HEK293 (cell line): ENCODE results near the gene C1orf21.

Experiments used
- CTCF ChIA-PET: fragments of 350-600 bp; formaldehyde crosslinking; extraction: SDS; loops from one replicate; lab custom pipeline; 2021; ENCODE audit warnings: antibody characterized with exemption; lab: Yijun Ruan, JAX
- POLR2A ChIA-PET: fragments of 300-600 bp; formaldehyde crosslinking; extraction: SDS; loops from one replicate; lab custom pipeline; 2020; ENCODE audit warnings: antibody characterized with exemption, inconsistent platforms; lab: Yijun Ruan, JAX
- H3K27ac ChIP-seq: fragments of 200-500 bp; sonication (Bioruptor generic); 2 replicates; pipeline ENCODE4 v1.5.1; 2014; ENCODE audit warnings: low read depth, low read length, control low read depth, inconsistent platforms; ENCODE audit errors: extremely low read depth
- H3K36me3 ChIP-seq, 2 experiments: fragments of 200-500 bp in 1 of 2; sonication (Bioruptor generic) in 1 of 2; 1 replicate in 1 of 2; 2 replicates in 1 of 2; pipeline ENCODE4 v1.5.1; 2014 to 2017; ENCODE audit warnings: inconsistent platforms in 2 of 2, low read length in 2 of 2; ENCODE audit not compliant: control insufficient read depth in 2 of 2, insufficient read depth in 1 of 2
- H3K4me1 ChIP-seq: fragments of 200-500 bp; sonication (Bioruptor generic); 2 replicates; pipeline ENCODE4 v1.5.1; 2014; ENCODE audit warnings: mild to moderate bottlenecking, low read length, inconsistent platforms; ENCODE audit not compliant: control insufficient read depth, insufficient read depth
- H3K4me3 ChIP-seq: 2 replicates; pipeline ENCODE4 v1.5.1; 2011; ENCODE audit warnings: low read depth, mild to moderate bottlenecking, control low read depth, low read length, moderate library complexity
- H3K9me3 ChIP-seq: fragments of 200-500 bp; sonication (Bioruptor generic); 2 replicates; pipeline ENCODE4 v1.5.1; 2014; ENCODE audit warnings: low read depth, low read length, inconsistent platforms; ENCODE audit not compliant: control insufficient read depth, insufficient read depth
- AEBP2 ChIP-seq: fragments of 450-650 bp; formaldehyde crosslinking; IDR thresholded peaks from 2 replicates; pipeline ENCODE4 v1.5.1; 2016; ENCODE audit warnings: missing biosample characterization, missing genetic modification characterization, borderline replicate concordance
- EGR2 ChIP-seq: fragments of 450-650 bp; formaldehyde crosslinking; IDR thresholded peaks from 2 replicates; pipeline ENCODE4 v1.5.1; 2016; ENCODE audit warnings: low read depth, missing biosample characterization, missing genetic modification characterization
- HOXA7 ChIP-seq: sonication (generic); formaldehyde crosslinking; IDR thresholded peaks from 2 replicates; pipeline ENCODE4 v1.8.1; 2022; ENCODE audit warnings: missing genetic modification reagents, borderline replicate concordance
- MZF1 ChIP-seq: fragments of 450-650 bp; formaldehyde crosslinking; IDR thresholded peaks from 2 replicates; pipeline ENCODE4 v1.5.1; 2017; ENCODE audit warnings: missing biosample characterization, missing genetic modification characterization, borderline replicate concordance
- PRDM10 ChIP-seq: fragments of 450-650 bp; formaldehyde crosslinking; IDR thresholded peaks from 2 replicates; pipeline ENCODE4 v1.5.1; 2016; ENCODE audit warnings: missing biosample characterization, missing genetic modification characterization
- SETDB1 ChIP-seq: IDR thresholded peaks from one replicate; pipeline ENCODE4 v1.6.1; 2017; ENCODE audit warnings: mild to moderate bottlenecking, low read length, moderate library complexity, mixed read lengths; ENCODE audit not compliant: insufficient read length
- WT1 ChIP-seq: fragments of 450-650 bp; formaldehyde crosslinking; IDR thresholded peaks from 2 replicates; pipeline ENCODE4 v1.5.1; 2016; ENCODE audit warnings: missing biosample characterization, missing genetic modification characterization
- ZBTB21 ChIP-seq: fragments of 450-650 bp; formaldehyde crosslinking; IDR thresholded peaks from 2 replicates; pipeline ENCODE4 v1.5.1; 2017; ENCODE audit warnings: missing biosample characterization, missing genetic modification characterization
- ZFP41 ChIP-seq: fragments of 450-650 bp; formaldehyde crosslinking; IDR thresholded peaks from 2 replicates; pipeline ENCODE4 v1.5.1; 2016; ENCODE audit warnings: missing biosample characterization, missing genetic modification characterization, borderline replicate concordance
- ZIC2 ChIP-seq: fragments of 450-650 bp; formaldehyde crosslinking; IDR thresholded peaks from 2 replicates; pipeline ENCODE4 v1.5.1; 2016; ENCODE audit warnings: missing biosample characterization, missing genetic modification characterization
- ZNF138 ChIP-seq: fragments of 450-650 bp; formaldehyde crosslinking; IDR thresholded peaks from 2 replicates; pipeline ENCODE4 v1.5.1; 2016; ENCODE audit warnings: missing biosample characterization, missing genetic modification characterization, borderline replicate concordance
- ZNF311 ChIP-seq: fragments of 450-650 bp; formaldehyde crosslinking; IDR thresholded peaks from 2 replicates; pipeline ENCODE4 v1.5.1; 2017; ENCODE audit warnings: missing biosample characterization, missing genetic modification characterization, borderline replicate concordance
- ZNF510 ChIP-seq: fragments of 450-650 bp; formaldehyde crosslinking; IDR thresholded peaks from 2 replicates; pipeline ENCODE4 v1.5.1; 2018; ENCODE audit warnings: mild to moderate bottlenecking, missing genetic modification characterization, missing biosample characterization; ENCODE audit not compliant: insufficient replicate concordance
- ZNF561 ChIP-seq: fragments of 450-650 bp; IDR thresholded peaks from 2 replicates; pipeline ENCODE4 v1.5.1; 2018; ENCODE audit warnings: missing biosample characterization, missing genetic modification characterization, borderline replicate concordance
- ZNF660 ChIP-seq: fragments of 450-650 bp; IDR thresholded peaks from 2 replicates; pipeline ENCODE4 v1.5.1; 2018; ENCODE audit warnings: missing biosample characterization, mild to moderate bottlenecking, missing genetic modification characterization
- ZNF677 ChIP-seq: fragments of 450-650 bp; IDR thresholded peaks from 2 replicates; pipeline ENCODE4 v1.5.0; 2018; ENCODE audit warnings: missing biosample characterization, mild to moderate bottlenecking, missing genetic modification characterization, moderate library complexity
- TF ChIP-seq, protein P1 (sequence below): fragments of 450-650 bp; formaldehyde crosslinking; IDR thresholded peaks from 2 replicates; pipeline ENCODE4 v1.5.1; 2016; ENCODE audit warnings: missing biosample characterization, missing genetic modification characterization
- TF ChIP-seq, protein P2 (sequence below): fragments of 450-650 bp; formaldehyde crosslinking; IDR thresholded peaks from 2 replicates; pipeline ENCODE4 v1.5.1; 2017; ENCODE audit warnings: missing biosample characterization, missing genetic modification characterization
- TF ChIP-seq, protein P3 (sequence below): fragments of 450-650 bp; formaldehyde crosslinking; IDR thresholded peaks from 2 replicates; pipeline ENCODE4 v1.5.1; 2016; ENCODE audit warnings: missing biosample characterization, missing genetic modification characterization

Gene C1orf21

DNA sequence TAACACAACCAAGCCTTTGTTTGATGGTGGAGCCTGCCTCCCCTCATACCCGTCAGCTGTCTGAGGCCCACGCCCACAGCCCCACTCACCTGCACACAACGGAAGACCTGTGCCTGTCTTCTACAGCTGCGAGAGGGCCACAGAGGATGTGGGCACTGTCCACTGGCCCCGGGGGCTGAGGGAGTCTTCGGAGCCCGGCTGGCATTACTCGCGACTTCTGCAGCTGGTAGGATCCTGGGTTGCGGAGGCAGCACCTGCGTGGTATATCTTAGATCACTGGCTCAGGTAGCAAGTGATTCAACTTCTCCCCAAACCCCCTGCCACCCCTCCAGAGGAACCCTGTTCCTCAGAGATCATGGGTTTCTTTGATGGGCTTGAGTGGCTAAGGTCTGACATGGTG is 257.9 kb downstream of the C1orf21 start:
- Histone ChIP-seq H3K4me1 (no peaks in the 10 kb centered on the region), H3K36me3 (no peaks in the 10 kb centered on the region), H3K9me3 (no peaks in the 10 kb centered on the region), H3K27ac (no peak overlapping the region), H3K4me3 (no peak overlapping the region)
- TF ChIP-seq PRDM10 (no peak), ZNF510 (tag by site-specific recombination) (no peak), ZFP41 (tag by site-specific recombination) (no peak), WT1 (tag by site-specific recombination) (no peak), ZNF561 (tag by site-specific recombination) (no peak), SETDB1 (no peak), ZNF311 (tag by site-specific recombination) (no peak), EGR2 (tag by site-specific recombination) (no peak), HOXA7 (CRISPR knock-in tag) (no peak), AEBP2 (tag by site-specific recombination) (no peak), ZNF677 (no peak), ZNF138 (no peak), MZF1 (tag by site-specific recombination) (no peak)
- TF ChIP-seq, protein P1, sequence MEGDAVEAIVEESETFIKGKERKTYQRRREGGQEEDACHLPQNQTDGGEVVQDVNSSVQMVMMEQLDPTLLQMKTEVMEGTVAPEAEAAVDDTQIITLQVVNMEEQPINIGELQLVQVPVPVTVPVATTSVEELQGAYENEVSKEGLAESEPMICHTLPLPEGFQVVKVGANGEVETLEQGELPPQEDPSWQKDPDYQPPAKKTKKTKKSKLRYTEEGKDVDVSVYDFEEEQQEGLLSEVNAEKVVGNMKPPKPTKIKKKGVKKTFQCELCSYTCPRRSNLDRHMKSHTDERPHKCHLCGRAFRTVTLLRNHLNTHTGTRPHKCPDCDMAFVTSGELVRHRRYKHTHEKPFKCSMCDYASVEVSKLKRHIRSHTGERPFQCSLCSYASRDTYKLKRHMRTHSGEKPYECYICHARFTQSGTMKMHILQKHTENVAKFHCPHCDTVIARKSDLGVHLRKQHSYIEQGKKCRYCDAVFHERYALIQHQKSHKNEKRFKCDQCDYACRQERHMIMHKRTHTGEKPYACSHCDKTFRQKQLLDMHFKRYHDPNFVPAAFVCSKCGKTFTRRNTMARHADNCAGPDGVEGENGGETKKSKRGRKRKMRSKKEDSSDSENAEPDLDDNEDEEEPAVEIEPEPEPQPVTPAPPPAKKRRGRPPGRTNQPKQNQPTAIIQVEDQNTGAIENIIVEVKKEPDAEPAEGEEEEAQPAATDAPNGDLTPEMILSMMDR (tag by site-specific recombination): no peak
- TF ChIP-seq, protein P2, sequence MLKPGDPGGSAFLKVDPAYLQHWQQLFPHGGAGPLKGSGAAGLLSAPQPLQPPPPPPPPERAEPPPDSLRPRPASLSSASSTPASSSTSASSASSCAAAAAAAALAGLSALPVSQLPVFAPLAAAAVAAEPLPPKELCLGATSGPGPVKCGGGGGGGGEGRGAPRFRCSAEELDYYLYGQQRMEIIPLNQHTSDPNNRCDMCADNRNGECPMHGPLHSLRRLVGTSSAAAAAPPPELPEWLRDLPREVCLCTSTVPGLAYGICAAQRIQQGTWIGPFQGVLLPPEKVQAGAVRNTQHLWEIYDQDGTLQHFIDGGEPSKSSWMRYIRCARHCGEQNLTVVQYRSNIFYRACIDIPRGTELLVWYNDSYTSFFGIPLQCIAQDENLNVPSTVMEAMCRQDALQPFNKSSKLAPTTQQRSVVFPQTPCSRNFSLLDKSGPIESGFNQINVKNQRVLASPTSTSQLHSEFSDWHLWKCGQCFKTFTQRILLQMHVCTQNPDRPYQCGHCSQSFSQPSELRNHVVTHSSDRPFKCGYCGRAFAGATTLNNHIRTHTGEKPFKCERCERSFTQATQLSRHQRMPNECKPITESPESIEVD: no peak
- POLR2A ChIA-PET: no interaction called here
- CTCF ChIA-PET: interaction anchor here (1.0 to 2.1 kb wide), 2 partner anchors 11 to 19 kb away, joined by 3 to 5 read pairs; no protein-coding TSS in a partner anchor

GRCh38 chr1:184646178-184646701 is 259.4 kb downstream of the C1orf21 start:
- Histone ChIP-seq H3K4me3 (no peak overlapping the region), H3K36me3 (no peaks in the 10 kb centered on the region), H3K4me1 (no peaks in the 10 kb centered on the region), H3K9me3 (no peaks in the 10 kb centered on the region)
- POLR2A ChIA-PET: no interaction called here
- CTCF ChIA-PET: no interaction called here
- TF ChIP-seq ZBTB21 (no peak), AEBP2 (tag by site-specific recombination) (no peak), ZIC2 (tag by site-specific recombination) (no peak), ZNF660 (tag by site-specific recombination) (no peak)
- TF ChIP-seq, protein P3, sequence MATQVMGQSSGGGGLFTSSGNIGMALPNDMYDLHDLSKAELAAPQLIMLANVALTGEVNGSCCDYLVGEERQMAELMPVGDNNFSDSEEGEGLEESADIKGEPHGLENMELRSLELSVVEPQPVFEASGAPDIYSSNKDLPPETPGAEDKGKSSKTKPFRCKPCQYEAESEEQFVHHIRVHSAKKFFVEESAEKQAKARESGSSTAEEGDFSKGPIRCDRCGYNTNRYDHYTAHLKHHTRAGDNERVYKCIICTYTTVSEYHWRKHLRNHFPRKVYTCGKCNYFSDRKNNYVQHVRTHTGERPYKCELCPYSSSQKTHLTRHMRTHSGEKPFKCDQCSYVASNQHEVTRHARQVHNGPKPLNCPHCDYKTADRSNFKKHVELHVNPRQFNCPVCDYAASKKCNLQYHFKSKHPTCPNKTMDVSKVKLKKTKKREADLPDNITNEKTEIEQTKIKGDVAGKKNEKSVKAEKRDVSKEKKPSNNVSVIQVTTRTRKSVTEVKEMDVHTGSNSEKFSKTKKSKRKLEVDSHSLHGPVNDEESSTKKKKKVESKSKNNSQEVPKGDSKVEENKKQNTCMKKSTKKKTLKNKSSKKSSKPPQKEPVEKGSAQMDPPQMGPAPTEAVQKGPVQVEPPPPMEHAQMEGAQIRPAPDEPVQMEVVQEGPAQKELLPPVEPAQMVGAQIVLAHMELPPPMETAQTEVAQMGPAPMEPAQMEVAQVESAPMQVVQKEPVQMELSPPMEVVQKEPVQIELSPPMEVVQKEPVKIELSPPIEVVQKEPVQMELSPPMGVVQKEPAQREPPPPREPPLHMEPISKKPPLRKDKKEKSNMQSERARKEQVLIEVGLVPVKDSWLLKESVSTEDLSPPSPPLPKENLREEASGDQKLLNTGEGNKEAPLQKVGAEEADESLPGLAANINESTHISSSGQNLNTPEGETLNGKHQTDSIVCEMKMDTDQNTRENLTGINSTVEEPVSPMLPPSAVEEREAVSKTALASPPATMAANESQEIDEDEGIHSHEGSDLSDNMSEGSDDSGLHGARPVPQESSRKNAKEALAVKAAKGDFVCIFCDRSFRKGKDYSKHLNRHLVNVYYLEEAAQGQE (tag by site-specific recombination): no peak
- TF ChIP-seq, all 188 proteins: peak for 0
- no peak overlapping the region for H3K27ac ChIP-seq
